Panc1 (cell line): Measurements from ENCODE around the gene BACE2. TPM values are rescaled to one million over a fixed set of nuclear protein-coding genes. Genes with fewer than 3 reads are reported as not detected.

Source experiments
- ATAC-seq: fragments of 200-7000 bp; cut with Tn5 transposase; 2 replicates; pipeline ENCODE4 v1.9.1; 2020; ENCODE audit warnings: mild to moderate bottlenecking, moderate library complexity
- BruUV-seq: library from RNA; stranded (reverse); fragments of 400-500 nt; replicated peaks from 2 replicates; lab custom pipeline; 2021; lab: Mats Ljungman, UMichigan
- CTCF ChIA-PET: fragments of 300-600 bp; sonication (Branson Sonifier 250); formaldehyde crosslinking; loops from one replicate; lab custom pipeline; 2022; ENCODE audit warnings: antibody characterized with exemption; lab: Charles Lee
- POLR2A ChIA-PET: fragments of 300-600 bp; sonication (Branson Sonifier 250); formaldehyde crosslinking; loops from one replicate; lab custom pipeline; 2022; ENCODE audit warnings: antibody characterized with exemption; lab: Charles Lee
- DNase-seq: peaks from one replicate; pipeline ENCODE4 v3.0.0-alpha.2; 2010; ENCODE audit warnings: low read depth, low spot score
- H3K27ac ChIP-seq: 2 replicates; pipeline ENCODE4 v1.5.1; 2011; ENCODE audit warnings: mild to moderate bottlenecking, low read length, inconsistent platforms
- H3K27me3 ChIP-seq: fragments of 200-500 bp; sonication (Bioruptor generic); 2 replicates; pipeline ENCODE4 v1.6.0; 2014; ENCODE audit warnings: low read length, inconsistent platforms; ENCODE audit not compliant: control insufficient read depth, insufficient read depth
- H3K36me3 ChIP-seq: fragments of 200-500 bp; sonication (Bioruptor generic); 2 replicates; pipeline ENCODE4 v1.5.1; 2014; ENCODE audit warnings: inconsistent platforms, mild to moderate bottlenecking, low read length, moderate library complexity; ENCODE audit not compliant: control insufficient read depth, insufficient read depth
- H3K4me1 ChIP-seq: 2 replicates; pipeline ENCODE4 v1.5.1; 2011; ENCODE audit warnings: inconsistent platforms, mild to moderate bottlenecking, low read length, moderate library complexity; ENCODE audit not compliant: control insufficient read depth, insufficient read depth
- H3K4me3 ChIP-seq, 2 experiments: 2 replicates each; pipeline ENCODE4 v1.5.1; 2011 to 2012; ENCODE audit warnings: low read depth in 2 of 2, low read length in 2 of 2, mild to moderate bottlenecking in 2 of 2, inconsistent platforms in 1 of 2, moderate library complexity in 1 of 2
- H3K9me3 ChIP-seq: fragments of 200-500 bp; sonication (Bioruptor generic); 2 replicates; pipeline ENCODE4 v1.5.1; 2014; ENCODE audit warnings: low read depth, mild to moderate bottlenecking, inconsistent platforms, low read length, moderate library complexity; ENCODE audit not compliant: control insufficient read depth, insufficient read depth
- POLR2AphosphoS5 ChIP-seq: IDR thresholded peaks from 2 replicates; pipeline ENCODE4 v1.6.1; 2012; ENCODE audit warnings: mild to moderate bottlenecking, low read depth, low read length, moderate library complexity
- SIN3A ChIP-seq: IDR thresholded peaks from 2 replicates; pipeline ENCODE4 v1.6.1; 2012; ENCODE audit warnings: low read depth, mild to moderate bottlenecking, low read length, moderate library complexity, borderline replicate concordance; ENCODE audit not compliant: insufficient read depth
- TCF7L2 ChIP-seq: IDR thresholded peaks from 2 replicates; pipeline ENCODE4 v1.6.1; 2011; ENCODE audit warnings: mild to moderate bottlenecking, low read depth, low read length, inconsistent platforms
- in situ Hi-C: cut with HindIII; loops from 2 replicates; pipeline ENCODE4 v1.10.0; 2016; ENCODE audit warnings: low sequenced_read_pairs, low pct_unique_long_range_greater_than_20kb
- intact Hi-C: fragments of 100-400 bp; cut with micrococcal nuclease; formaldehyde crosslinking; loops from one replicate; pipeline ENCODE4 v1.10.0; 2022; ENCODE audit not compliant: unreplicated experiment
- total RNA-seq: library from RNA; stranded (reverse); gene quantifications from one replicate; pipeline ENCODE4 v1.2.1, GENCODE V29; 2021; ENCODE audit not compliant: unreplicated experiment
- TF ChIP-seq, protein P1 (sequence below), 2 experiments: IDR thresholded peaks; 2 replicates each; pipeline ENCODE4 v1.6.1; 2011 to 2012; ENCODE audit warnings: low read depth in 2 of 2, control low read depth in 1 of 2, low read length in 1 of 2, mild to moderate bottlenecking in 1 of 2, moderate library complexity in 1 of 2; ENCODE audit not compliant: insufficient read depth in 1 of 2
- TF ChIP-seq, protein P2 (sequence below): fragments of 450-650 bp; IDR thresholded peaks from 2 replicates; pipeline ENCODE4 v1.5.1; 2017; ENCODE audit warnings: mild to moderate bottlenecking

BACE2 gene
- total RNA-seq, 1 experiment from 2014 or later: 16.3 TPM

DNA sequence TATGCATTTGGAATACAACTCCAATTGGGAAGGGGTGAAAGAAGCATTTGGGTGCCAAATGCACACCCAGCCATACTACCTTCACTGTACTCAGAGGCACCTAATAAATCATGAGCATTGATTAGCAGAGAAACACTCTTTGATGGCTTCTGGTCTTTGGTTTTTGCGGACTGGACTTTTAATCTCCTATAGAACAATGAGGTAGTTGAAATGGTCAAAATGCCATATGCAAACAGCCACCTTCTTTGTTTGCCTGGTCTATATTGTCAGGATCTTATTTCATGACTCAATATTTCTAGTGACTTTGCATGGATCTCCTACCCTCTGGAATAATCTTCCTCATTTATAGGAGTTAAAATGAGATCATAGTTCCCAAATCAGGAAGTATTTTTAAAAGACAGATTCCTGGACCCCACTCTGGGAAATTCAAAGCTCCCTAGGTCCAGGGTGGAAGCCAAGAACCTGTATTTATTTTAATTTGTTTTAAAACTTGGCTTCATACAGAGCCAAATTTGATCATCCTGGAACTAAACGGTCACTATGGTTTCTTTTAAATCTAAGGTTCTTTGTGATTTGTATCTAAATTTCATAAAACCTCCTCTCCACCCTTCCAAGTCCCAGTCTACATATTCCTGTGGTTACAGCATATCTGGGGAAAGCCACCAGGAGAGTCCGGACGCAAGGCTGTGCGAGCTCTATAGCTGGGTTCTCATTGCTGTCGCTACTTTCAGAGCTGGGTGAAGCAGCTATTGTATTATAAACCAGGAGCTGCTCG lies 157.4 kb downstream of the BACE2 start:
- POLR2A ChIA-PET: no interaction called here
- Histone ChIP-seq H3K4me3 (no peak overlapping the region), H3K27me3 (no peaks in the 10 kb centered on the region), H3K4me1 (no peaks in the 10 kb centered on the region), H3K27ac (no peak overlapping the region), H3K9me3 (no peaks in the 10 kb centered on the region), H3K36me3 (no peaks in the 10 kb centered on the region)
- no peak for TF ChIP-seq SIN3A
- TF ChIP-seq, protein P1, sequence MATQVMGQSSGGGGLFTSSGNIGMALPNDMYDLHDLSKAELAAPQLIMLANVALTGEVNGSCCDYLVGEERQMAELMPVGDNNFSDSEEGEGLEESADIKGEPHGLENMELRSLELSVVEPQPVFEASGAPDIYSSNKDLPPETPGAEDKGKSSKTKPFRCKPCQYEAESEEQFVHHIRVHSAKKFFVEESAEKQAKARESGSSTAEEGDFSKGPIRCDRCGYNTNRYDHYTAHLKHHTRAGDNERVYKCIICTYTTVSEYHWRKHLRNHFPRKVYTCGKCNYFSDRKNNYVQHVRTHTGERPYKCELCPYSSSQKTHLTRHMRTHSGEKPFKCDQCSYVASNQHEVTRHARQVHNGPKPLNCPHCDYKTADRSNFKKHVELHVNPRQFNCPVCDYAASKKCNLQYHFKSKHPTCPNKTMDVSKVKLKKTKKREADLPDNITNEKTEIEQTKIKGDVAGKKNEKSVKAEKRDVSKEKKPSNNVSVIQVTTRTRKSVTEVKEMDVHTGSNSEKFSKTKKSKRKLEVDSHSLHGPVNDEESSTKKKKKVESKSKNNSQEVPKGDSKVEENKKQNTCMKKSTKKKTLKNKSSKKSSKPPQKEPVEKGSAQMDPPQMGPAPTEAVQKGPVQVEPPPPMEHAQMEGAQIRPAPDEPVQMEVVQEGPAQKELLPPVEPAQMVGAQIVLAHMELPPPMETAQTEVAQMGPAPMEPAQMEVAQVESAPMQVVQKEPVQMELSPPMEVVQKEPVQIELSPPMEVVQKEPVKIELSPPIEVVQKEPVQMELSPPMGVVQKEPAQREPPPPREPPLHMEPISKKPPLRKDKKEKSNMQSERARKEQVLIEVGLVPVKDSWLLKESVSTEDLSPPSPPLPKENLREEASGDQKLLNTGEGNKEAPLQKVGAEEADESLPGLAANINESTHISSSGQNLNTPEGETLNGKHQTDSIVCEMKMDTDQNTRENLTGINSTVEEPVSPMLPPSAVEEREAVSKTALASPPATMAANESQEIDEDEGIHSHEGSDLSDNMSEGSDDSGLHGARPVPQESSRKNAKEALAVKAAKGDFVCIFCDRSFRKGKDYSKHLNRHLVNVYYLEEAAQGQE (IDR thresholded peaks at IDR 0.05; ENCODE audit: insufficient read depth in 1 of 2, low read depth in 2 of 2, low read length in 1 of 2): no peak
- TF ChIP-seq POLR2AphosphoS5: no peak
- TF ChIP-seq, protein P2, sequence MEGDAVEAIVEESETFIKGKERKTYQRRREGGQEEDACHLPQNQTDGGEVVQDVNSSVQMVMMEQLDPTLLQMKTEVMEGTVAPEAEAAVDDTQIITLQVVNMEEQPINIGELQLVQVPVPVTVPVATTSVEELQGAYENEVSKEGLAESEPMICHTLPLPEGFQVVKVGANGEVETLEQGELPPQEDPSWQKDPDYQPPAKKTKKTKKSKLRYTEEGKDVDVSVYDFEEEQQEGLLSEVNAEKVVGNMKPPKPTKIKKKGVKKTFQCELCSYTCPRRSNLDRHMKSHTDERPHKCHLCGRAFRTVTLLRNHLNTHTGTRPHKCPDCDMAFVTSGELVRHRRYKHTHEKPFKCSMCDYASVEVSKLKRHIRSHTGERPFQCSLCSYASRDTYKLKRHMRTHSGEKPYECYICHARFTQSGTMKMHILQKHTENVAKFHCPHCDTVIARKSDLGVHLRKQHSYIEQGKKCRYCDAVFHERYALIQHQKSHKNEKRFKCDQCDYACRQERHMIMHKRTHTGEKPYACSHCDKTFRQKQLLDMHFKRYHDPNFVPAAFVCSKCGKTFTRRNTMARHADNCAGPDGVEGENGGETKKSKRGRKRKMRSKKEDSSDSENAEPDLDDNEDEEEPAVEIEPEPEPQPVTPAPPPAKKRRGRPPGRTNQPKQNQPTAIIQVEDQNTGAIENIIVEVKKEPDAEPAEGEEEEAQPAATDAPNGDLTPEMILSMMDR: no peak
- TF ChIP-seq TCF7L2: no peak
- DNase-seq (no peak), ATAC-seq (no peak)
- in situ Hi-C loops: no loop called here
- no TSS peak for BruUV-seq
- intact Hi-C loops: no loop called here
- CTCF ChIA-PET: no interaction called here

DNA sequence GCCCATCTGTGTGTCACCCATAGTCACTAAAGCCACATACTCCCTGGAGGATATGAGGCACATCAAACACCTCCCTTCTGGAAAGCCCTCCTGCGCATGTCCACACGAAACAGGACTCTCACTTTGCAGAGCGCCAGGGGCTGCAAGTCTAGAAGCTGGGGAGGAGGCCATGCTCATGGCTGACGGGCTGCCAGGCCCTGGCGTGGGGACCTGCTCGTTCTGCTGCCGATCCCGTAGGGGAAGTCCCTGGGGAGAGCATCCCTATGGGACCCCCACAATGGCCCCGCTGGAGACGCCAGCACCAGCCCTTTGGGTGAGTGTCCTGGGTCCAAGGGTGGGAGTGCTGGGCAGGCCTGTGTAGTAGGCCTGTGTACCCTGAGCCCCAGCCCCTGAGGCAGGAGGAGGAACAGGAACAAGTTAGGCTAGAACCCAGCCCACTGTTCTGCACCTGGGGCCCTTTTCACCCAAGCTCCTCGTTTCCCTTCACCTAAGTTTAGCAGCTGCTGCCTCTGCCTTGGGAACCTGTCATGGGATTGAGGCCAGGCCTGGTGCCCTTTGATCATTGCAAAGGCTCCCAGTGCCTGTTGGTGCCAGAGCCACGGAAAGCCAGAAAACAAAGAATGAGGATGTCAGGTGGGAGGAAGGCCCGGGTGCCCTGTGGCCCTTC lies 158.6 kb downstream of the BACE2 start:
- Histone ChIP-seq H3K4me3 (no peak overlapping the region), H3K9me3 (no peaks in the 10 kb centered on the region), H3K27ac (no peak overlapping the region), H3K4me1 (no peaks in the 10 kb centered on the region), H3K27me3 (no peaks in the 10 kb centered on the region), H3K36me3 (no peaks in the 10 kb centered on the region)
- TF ChIP-seq TCF7L2: no peak
- no peak for TF ChIP-seq SIN3A
- TF ChIP-seq POLR2AphosphoS5: no peak
- TF ChIP-seq, protein P2: no peak
- DNase-seq (no peak), ATAC-seq (no peak)
- CTCF ChIA-PET: interaction anchor here (0.7 kb wide), 1 partner anchor 433 kb away, joined by 3 read pairs; no protein-coding TSS in a partner anchor
- intact Hi-C loops (no loop called here), in situ Hi-C loops (no loop called here)
- POLR2A ChIA-PET: no interaction called here
- BruUV-seq: no TSS peak
